Measurements from ENCODE around the gene ZNF335. TPM values are rescaled to one million over a fixed set of nuclear protein-coding genes. Genes with fewer than 3 reads are reported as not detected.

The ZNF335 gene
- total and polyA plus RNA-seq, 2 of the 13 experiments (the other 11 are each of a cell fraction or from before 2014, with no cell fraction given), result 9.7 to 13.7 TPM

GRCh38 chr20:45971675-45972499 lies at the start of gene ZNF335 (continued):
- TF ChIP-seq ZBTB10 (CRISPR knock-in tag; IDR thresholded peaks at IDR 0.05; ENCODE audit: borderline replicate concordance) (0 out of 2 replicates have a peak, but pooled peaks have one; percentile 43), MATR3 (CRISPR knock-in tag; IDR thresholded peaks at IDR 0.05) (no peak), SRSF4 (IDR thresholded peaks at IDR 0.05; ENCODE audit: low read depth, low read length, poor library complexity, severe bottlenecking) (no peak), CHD4 (IDR thresholded peaks at IDR 0.05; ENCODE audit: borderline replicate concordance, low read length) (peak; percentile 84), KLF6 (CRISPR knock-in tag; IDR thresholded peaks at IDR 0.05) (peak; percentile 40; the same call in 1 of the 2 replicates), DNMT1 (CRISPR knock-in tag; IDR thresholded peaks at IDR 0.05) (peak; percentile 43; the same call in 1 of the 2 replicates), ZNF446 (CRISPR knock-in tag; IDR thresholded peaks at IDR 0.05) (no peak), FOXJ3 (CRISPR knock-in tag; IDR thresholded peaks at IDR 0.05; ENCODE audit: borderline replicate concordance) (peak; percentile 86), DMTF1 (CRISPR knock-in tag; IDR thresholded peaks at IDR 0.05) (no peak), YY1 (IDR thresholded peaks at IDR 0.05; ENCODE audit: insufficient read depth, insufficient replicate concordance, low read depth, low read length) (peak; percentile 96), ETV6 (CRISPR knock-in tag; conservative IDR thresholded peaks at IDR 0.05) (no peak; the same call in 1 of the 2 replicates), ZNF879 (CRISPR knock-in tag; IDR thresholded peaks at IDR 0.05) (peak; percentile 83), ZNF83 (CRISPR knock-in tag; IDR thresholded peaks at IDR 0.05; ENCODE audit: borderline replicate concordance) (no peak; the same call in 1 of the 2 replicates), ZNF503 (CRISPR knock-in tag; IDR thresholded peaks at IDR 0.05) (peak; percentile 82), NFKBIZ (CRISPR knock-in tag; IDR thresholded peaks at IDR 0.05) (0 out of 2 replicates have a peak, but pooled peaks have one; percentile 53)

Data from HepG2 (cell line).